GM18511 (cell line): ENCODE data around the gene PRKAG2.
"Not testable (repeated sequence)": the region's sequence is repeated elsewhere in the genome, so short reads cannot be mapped to it uniquely, and the experiment has no call there.

Experiments used
- ATAC-seq: cut with Tn5 transposase; IDR thresholded peaks from one replicate; pipeline ENCODE4 v1.9.1; 2021; ENCODE audit warnings: mild to moderate bottlenecking, moderate library complexity; ENCODE audit not compliant: unreplicated experiment

PRKAG2 gene

GRCh38 chr7:151852486-151853396, 24.2 kb downstream of the PRKAG2 start:
- no peak for ATAC-seq

GRCh38 chr7:151851782-151852181, 25.1 kb downstream of the PRKAG2 start:
- ATAC-seq: peak; percentile 9

- peak; percentile 67 for ATAC-seq
These were observed 25.7 kb downstream of the PRKAG2 start for GRCh38 chr7:151851145-151851751.

- no peak for ATAC-seq
These were observed 26.3 kb downstream of the PRKAG2 start for GRCh38 chr7:151850491-151851124.

- no peak for ATAC-seq
These were observed 27.0 kb downstream of the PRKAG2 start for GRCh38 chr7:151849879-151850260.

- no peak for ATAC-seq
These were observed 27.7 kb downstream of the PRKAG2 start for GRCh38 chr7:151849008-151849878.

GRCh38 chr7:151847681-151848081, 29.2 kb downstream of the PRKAG2 start:
- no peak for ATAC-seq

GRCh38 chr7:151847136-151847535, 29.8 kb downstream of the PRKAG2 start:
- ATAC-seq: no peak

GRCh38 chr7:151845412-151846205, 31.3 kb downstream of the PRKAG2 start:
- no peak for ATAC-seq

GRCh38 chr7:151844825-151845200, 32.1 kb downstream of the PRKAG2 start:
- no peak for ATAC-seq

GRCh38 chr7:151844071-151844824, 32.7 kb downstream of the PRKAG2 start:
- ATAC-seq: no peak

GRCh38 chr7:151843181-151843580, 33.7 kb downstream of the PRKAG2 start:
- no peak for ATAC-seq

GRCh38 chr7:151841395-151842051, 35.4 kb downstream of the PRKAG2 start:
- ATAC-seq: not testable (repeated sequence)

- no peak for ATAC-seq
These were observed 36.6 kb downstream of the PRKAG2 start for GRCh38 chr7:151840088-151840910.

- ATAC-seq: peak; percentile 30
These were observed 37.4 kb downstream of the PRKAG2 start for GRCh38 chr7:151839451-151839921.

GRCh38 chr7:151838861-151839381, 38.0 kb downstream of the PRKAG2 start:
- ATAC-seq: peak; percentile 82

GRCh38 chr7:151838072-151838471, 38.8 kb downstream of the PRKAG2 start:
- no peak for ATAC-seq
